ENCODE data around the gene HIC1. TPM values are rescaled to one million over a fixed set of nuclear protein-coding genes. Genes with fewer than 3 reads are reported as not detected.

HIC1 gene
- polyA plus RNA-seq, 1 experiment = 15.1 TPM

DNA sequence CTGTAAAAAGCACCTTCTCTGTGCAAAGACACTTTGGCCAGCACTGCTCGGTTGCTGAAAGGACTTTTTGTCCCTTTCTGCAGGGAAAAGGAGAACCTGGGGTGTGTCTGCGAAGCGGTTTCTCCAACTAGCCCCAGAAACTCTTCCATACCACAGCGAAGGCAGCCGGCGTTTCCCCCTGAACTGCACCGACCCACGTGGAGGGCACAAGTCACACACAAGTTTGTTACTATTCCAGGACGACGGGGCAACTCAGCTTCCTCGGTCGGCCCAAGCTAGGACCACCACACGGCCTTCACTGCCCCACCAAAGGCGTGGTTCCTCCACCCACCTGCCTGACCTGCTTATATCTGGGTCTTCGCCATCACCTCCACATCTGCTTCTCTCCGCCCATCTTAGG, 31.6 kb upstream of the HIC1 start:
- TF ChIP-seq, protein P1, sequence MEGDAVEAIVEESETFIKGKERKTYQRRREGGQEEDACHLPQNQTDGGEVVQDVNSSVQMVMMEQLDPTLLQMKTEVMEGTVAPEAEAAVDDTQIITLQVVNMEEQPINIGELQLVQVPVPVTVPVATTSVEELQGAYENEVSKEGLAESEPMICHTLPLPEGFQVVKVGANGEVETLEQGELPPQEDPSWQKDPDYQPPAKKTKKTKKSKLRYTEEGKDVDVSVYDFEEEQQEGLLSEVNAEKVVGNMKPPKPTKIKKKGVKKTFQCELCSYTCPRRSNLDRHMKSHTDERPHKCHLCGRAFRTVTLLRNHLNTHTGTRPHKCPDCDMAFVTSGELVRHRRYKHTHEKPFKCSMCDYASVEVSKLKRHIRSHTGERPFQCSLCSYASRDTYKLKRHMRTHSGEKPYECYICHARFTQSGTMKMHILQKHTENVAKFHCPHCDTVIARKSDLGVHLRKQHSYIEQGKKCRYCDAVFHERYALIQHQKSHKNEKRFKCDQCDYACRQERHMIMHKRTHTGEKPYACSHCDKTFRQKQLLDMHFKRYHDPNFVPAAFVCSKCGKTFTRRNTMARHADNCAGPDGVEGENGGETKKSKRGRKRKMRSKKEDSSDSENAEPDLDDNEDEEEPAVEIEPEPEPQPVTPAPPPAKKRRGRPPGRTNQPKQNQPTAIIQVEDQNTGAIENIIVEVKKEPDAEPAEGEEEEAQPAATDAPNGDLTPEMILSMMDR (IDR thresholded peaks at IDR 0.05; ENCODE audit: insufficient read depth, low read depth, low read length) = no peak
- no peak for DNase-seq (ENCODE audit: low read depth)
- Histone ChIP-seq H3K36me3 (ENCODE audit: control insufficient read depth, insufficient read depth, low read length) (no peaks in the 10 kb centered on the region), H3K27me3 (ENCODE audit: control insufficient read depth, insufficient read depth, low read length) (peaks cover 27% of the 10 kb centered on the region), H3K4me3 (ENCODE audit: low read depth, low read length) (no peak overlapping the region)
- CTCF ChIA-PET = interaction anchor here (1.0 to 4.8 kb wide), 5 partner anchors 10 to 139 kb away, joined by 3 to 123 read pairs (median 6); no protein-coding TSS in a partner anchor
- POLR2A ChIA-PET = no interaction called here

DNA sequence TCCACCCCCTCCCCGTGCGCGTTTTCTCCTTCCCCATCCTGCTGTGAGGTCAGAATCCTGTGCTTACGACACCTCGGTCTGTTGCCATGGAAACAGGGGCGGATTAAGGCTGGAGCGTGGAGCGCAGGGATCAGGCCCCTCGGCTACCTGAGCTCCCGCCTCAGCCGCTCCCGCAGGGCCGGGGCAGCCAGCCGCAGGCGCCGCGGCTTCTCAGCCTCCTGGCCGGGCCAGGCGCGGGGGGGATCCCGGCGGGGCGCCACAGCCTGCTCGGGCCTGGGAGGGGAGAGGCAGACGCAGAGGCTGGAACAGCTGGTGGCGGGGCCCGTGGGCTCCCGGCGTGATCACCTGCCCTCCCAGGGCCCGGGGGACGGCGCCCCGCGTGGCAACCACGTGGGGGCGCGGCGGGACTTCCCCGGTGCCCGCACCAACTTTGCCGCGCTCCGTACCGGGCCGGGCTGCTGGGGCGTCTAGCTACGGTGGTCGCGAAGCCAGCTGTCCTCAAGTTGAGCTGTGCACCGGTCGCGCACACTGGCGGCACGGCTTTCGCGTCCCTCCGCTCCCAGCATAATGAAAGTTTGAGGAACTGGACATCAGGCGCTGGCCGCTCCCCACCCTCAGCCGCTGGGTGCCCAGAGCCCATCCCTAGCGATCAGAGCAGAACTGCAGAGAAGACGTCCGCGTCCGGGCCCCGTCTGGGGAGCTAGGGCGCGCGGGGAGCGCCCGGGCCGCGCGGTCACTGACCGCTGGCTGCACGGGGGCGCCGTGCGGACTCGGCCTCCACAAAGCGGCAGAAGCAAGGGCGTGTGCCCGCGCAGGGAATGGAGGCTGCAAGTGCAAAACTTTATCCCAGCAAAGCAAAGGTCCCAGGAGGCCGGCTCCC, 31.0 kb upstream of the HIC1 start:
- DNase-seq (ENCODE audit: low read depth) = no peak
- no peaks in the 10 kb centered on the region for H3K36me3 ChIP-seq (ENCODE audit: control insufficient read depth, insufficient read depth, low read length)
- H3K27me3 ChIP-seq (ENCODE audit: control insufficient read depth, insufficient read depth, low read length) = peaks cover 22% of the 10 kb centered on the region
- POLR2A ChIA-PET = no interaction called here
- H3K4me3 ChIP-seq (ENCODE audit: low read depth, low read length) = peak overlapping the region; percentile 14
- CTCF ChIA-PET = interaction anchor here (0.9 to 4.8 kb wide), 12 partner anchors 8 to 309 kb away, joined by 3 to 123 read pairs (median 4); partner anchors contain the start of gene OVCA2
- TF ChIP-seq, protein P1 (IDR thresholded peaks at IDR 0.05; ENCODE audit: insufficient read depth, low read depth, low read length) = no peak

DNA sequence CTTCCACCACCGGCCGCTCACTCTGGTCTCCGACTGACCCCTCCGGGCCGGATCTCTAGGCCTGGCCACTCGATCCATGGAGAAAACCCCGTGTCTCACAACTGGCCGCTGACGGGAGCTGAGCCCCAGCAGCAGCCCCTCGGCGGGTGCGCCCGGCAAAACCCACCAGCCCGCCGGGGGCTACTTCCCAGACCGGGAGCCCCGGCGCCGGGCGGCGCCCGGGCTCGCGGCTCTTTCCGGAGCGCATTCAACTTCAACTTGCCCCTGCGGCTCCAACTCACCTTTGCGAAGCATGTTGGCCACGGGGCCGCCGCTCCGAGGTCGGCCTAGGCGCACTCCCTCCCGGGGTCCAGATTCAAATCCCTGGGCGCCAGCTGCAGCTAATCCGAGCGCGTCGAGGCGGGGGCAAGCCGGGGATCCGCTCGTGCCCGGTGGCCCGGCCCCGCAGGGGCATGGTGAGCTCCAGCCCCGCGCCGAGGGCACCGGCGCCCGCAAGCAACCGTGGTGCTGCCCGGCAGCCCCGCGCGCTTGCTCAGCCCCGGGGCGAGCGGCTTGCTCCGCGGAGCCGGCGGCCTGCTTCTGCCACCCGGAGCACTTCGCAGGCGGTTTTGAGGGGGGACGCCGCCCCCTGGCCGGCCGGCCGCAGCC, 30.2 kb upstream of the HIC1 start:
- peaks cover 19% of the 10 kb centered on the region for H3K27me3 ChIP-seq (ENCODE audit: control insufficient read depth, insufficient read depth, low read length)
- TF ChIP-seq, protein P1 (IDR thresholded peaks at IDR 0.05; ENCODE audit: insufficient read depth, low read depth, low read length) = no peak
- ChIA-PET POLR2A (no interaction called here), CTCF (interaction anchor here (0.9 to 4.8 kb wide), 19 partner anchors 9 to 310 kb away, joined by 3 to 123 read pairs (median 6); partner anchors contain the start of gene OVCA2)
- H3K36me3 ChIP-seq (ENCODE audit: control insufficient read depth, insufficient read depth, low read length) = no peaks in the 10 kb centered on the region
- no peak for DNase-seq (ENCODE audit: low read depth)
- peak overlapping the region; percentile 40 for H3K4me3 ChIP-seq (ENCODE audit: low read depth, low read length)

DNA sequence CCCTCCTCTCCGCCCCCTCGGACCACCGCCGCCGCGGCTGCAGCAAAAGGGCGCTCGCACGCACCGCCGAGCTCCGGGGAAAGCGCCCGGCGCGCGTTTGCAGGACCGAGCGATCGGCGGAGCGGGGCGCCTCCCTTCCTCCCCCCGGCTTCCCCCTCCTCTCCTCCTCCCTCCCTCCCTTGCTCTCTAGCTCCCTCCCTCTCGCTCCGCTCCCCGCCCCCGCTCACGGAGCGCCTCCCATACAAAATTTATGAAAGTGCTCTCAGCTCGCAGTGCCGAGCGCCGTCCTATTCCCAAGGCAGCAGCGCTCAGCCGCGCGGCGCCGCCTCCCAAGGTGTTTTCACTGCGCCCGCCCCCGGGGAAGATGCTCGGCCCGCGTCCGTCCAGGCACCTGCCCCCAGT, 29.7 kb upstream of the HIC1 start, which contains the start of gene RTN4RL1:
RTN4RL1 (minus strand) TSS at position 115 of the 402 bp plus-strand sequence. CDS start 469 bp downstream, outside the sequence.
- ChIA-PET CTCF (interaction anchor here (0.9 to 4.8 kb wide), 21 partner anchors 11 to 304 kb away, joined by 3 to 123 read pairs (median 6); partner anchors contain the start of genes HIC1 and OVCA2), POLR2A (no interaction called here)
- DNase-seq (ENCODE audit: low read depth) = no peak
- no peaks in the 10 kb centered on the region for H3K36me3 ChIP-seq (ENCODE audit: control insufficient read depth, insufficient read depth, low read length)
- TF ChIP-seq, protein P1 (IDR thresholded peaks at IDR 0.05; ENCODE audit: insufficient read depth, low read depth, low read length) = no peak; the same call in 1 of the 2 replicates
- peaks cover 16% of the 10 kb centered on the region for H3K27me3 ChIP-seq (ENCODE audit: control insufficient read depth, insufficient read depth, low read length)
- peak within 1 kb of the TSS; percentile 40 for H3K4me3 ChIP-seq (ENCODE audit: low read depth, low read length)

All from BJ (cell line).